GM23248 (cell line): ENCODE measurements around the gene MAP1B. TPM values are rescaled to one million over a fixed set of nuclear protein-coding genes. Genes with fewer than 3 reads are reported as not detected.
A peak's percentile ranks its signal among the peaks of the same experiment; 100 is the strongest.

Source experiments
- DNase-seq: peaks from one replicate; pipeline ENCODE4 v3.0.0-alpha.2; 2015
- H2AFZ ChIP-seq: fragments of 200-600 bp; sonication (generic); 2 replicates; pipeline ENCODE4 v1.6.1; 2016; ENCODE audit warnings: antibody characterized with exemption
- H3F3A ChIP-seq: fragments of 200-600 bp; sonication (generic); 2 replicates; pipeline ENCODE4 v1.6.1; 2016; ENCODE audit warnings: mild to moderate bottlenecking, antibody characterized with exemption, mixed run types; ENCODE audit not compliant: insufficient read depth
- H3K27ac ChIP-seq: fragments of 200-600 bp; sonication (generic); 2 replicates; pipeline ENCODE4 v1.5.1; 2016; ENCODE audit warnings: mild to moderate bottlenecking
- H3K27me3 ChIP-seq: fragments of 200-600 bp; sonication (generic); replicated peaks from 2 replicates; pipeline ENCODE4 v1.6.1; 2016; ENCODE audit warnings: mild to moderate bottlenecking; ENCODE audit not compliant: insufficient read depth
- H3K36me3 ChIP-seq: fragments of 200-600 bp; sonication (generic); 2 replicates; pipeline ENCODE4 v1.6.1; 2016; ENCODE audit warnings: low read depth, mild to moderate bottlenecking
- H3K4me1 ChIP-seq: fragments of 200-600 bp; sonication (generic); 2 replicates; pipeline ENCODE4 v1.6.1; 2016; ENCODE audit warnings: mild to moderate bottlenecking; ENCODE audit not compliant: insufficient read depth
- H3K4me2 ChIP-seq: fragments of 200-600 bp; sonication (generic); one replicate; pipeline ENCODE4 v1.6.1; 2016; ENCODE audit warnings: mild to moderate bottlenecking; ENCODE audit not compliant: unreplicated experiment
- H3K4me3 ChIP-seq: fragments of 200-600 bp; sonication (generic); 2 replicates; pipeline ENCODE4 v1.5.1; 2016; ENCODE audit warnings: mild to moderate bottlenecking
- H3K79me2 ChIP-seq: fragments of 200-600 bp; sonication (generic); 2 replicates; pipeline ENCODE4 v1.6.1; 2016; ENCODE audit warnings: mild to moderate bottlenecking; ENCODE audit not compliant: insufficient read depth
- H3K9ac ChIP-seq: fragments of 200-600 bp; sonication (generic); 2 replicates; pipeline ENCODE4 v1.6.1; 2016; ENCODE audit warnings: mild to moderate bottlenecking
- H3K9me2 ChIP-seq: fragments of 200-600 bp; sonication (generic); 2 replicates; pipeline ENCODE4 v1.6.1; 2016; ENCODE audit warnings: mixed run types, mild to moderate bottlenecking, moderate library complexity; ENCODE audit not compliant: insufficient read depth
- H3K9me3 ChIP-seq: fragments of 200-600 bp; sonication (generic); one replicate; pipeline ENCODE4 v1.6.1; 2017; ENCODE audit warnings: low read depth
- H4K20me1 ChIP-seq: fragments of 200-600 bp; sonication (generic); 2 replicates; pipeline ENCODE4 v1.6.0; 2016; ENCODE audit not compliant: insufficient read depth
- EZH2 ChIP-seq: fragments of 200-600 bp; sonication (generic); IDR thresholded peaks from 2 replicates; pipeline ENCODE4 v1.6.1; 2018; ENCODE audit warnings: antibody characterized with exemption, mild to moderate bottlenecking; ENCODE audit not compliant: insufficient read depth, poor library complexity, severe bottlenecking
- EZH2phosphoT487 ChIP-seq: fragments of 200-600 bp; sonication (generic); IDR thresholded peaks from 2 replicates; pipeline ENCODE4 v1.6.1; 2018; ENCODE audit warnings: antibody characterized with exemption, moderate library complexity, mild to moderate bottlenecking, low read depth; ENCODE audit not compliant: insufficient read depth
- WGBS, 2 experiments: methylation state at CpG; one replicate each; pipeline ENCODE4 v1.1.6; 2015 to 2017; ENCODE audit warnings: low lambda C conversion rate in 2 of 2, low coverage in 1 of 2; ENCODE audit errors: missing lambda C conversion rate in 2 of 2; 5-methylcytosine and 5-hydroxymethylcytosine counted together
- in situ Hi-C: fragments of 300-500 bp; cut with MboI; formaldehyde crosslinking; loops from 2 replicates; pipeline ENCODE4 v1.15.0; 2020
- polyA plus RNA-seq: library from polyadenylated mRNA; unstranded; fragments of >200 nt; fragmentation: Nextera tagmentation; extraction: Ambion mirVana; gene quantifications from 2 replicates; pipeline ENCODE4 v1.2.1, GENCODE V29; 2016
- total RNA-seq: library from RNA; depleted of rRNA; stranded (reverse); fragments of >200 nt; shearing (Covaris generic); gene quantifications from 2 replicates; pipeline ENCODE4 v1.2.3, GENCODE V29; 2014

The MAP1B gene
- total and polyA plus RNA-seq, 2 experiments from 2014 or later, result 149 to 267 TPM

- no peak for DNase-seq
- Histone ChIP-seq H2AFZ (no peak overlapping the region), H3F3A (peaks cover 31% of the 10 kb centered on the region), H3K79me2 (peaks cover 99% of the 10 kb centered on the region), H3K9me3 (no peaks in the 10 kb centered on the region), H3K4me1 (peaks cover 27% of the 10 kb centered on the region), H3K9me2 (no peaks in the 10 kb centered on the region), H3K4me3 (no peak overlapping the region), H3K27ac (no peak overlapping the region), H4K20me1 (peaks cover 8% of the 10 kb centered on the region; the same call in 1 of the 2 replicates), H3K4me2 (no peak overlapping the region), H3K9ac (no peak overlapping the region), H3K27me3 (no peaks in the 10 kb centered on the region), H3K36me3 (peaks cover 56% of the 10 kb centered on the region)
- in situ Hi-C loops, result loop anchor here (25.0 kb wide), 1 partner anchor 335 kb away; no protein-coding TSS in a partner anchor
- no peak for TF ChIP-seq EZH2
- TF ChIP-seq EZH2phosphoT487, result no peak
- 94 to 97% methylated on average over 3 of the region's 3 CpGs for WGBS, 2 experiments
Measured at GRCh38 chr5:72122602-72123001, 15.3 kb downstream of the MAP1B start.

DNA sequence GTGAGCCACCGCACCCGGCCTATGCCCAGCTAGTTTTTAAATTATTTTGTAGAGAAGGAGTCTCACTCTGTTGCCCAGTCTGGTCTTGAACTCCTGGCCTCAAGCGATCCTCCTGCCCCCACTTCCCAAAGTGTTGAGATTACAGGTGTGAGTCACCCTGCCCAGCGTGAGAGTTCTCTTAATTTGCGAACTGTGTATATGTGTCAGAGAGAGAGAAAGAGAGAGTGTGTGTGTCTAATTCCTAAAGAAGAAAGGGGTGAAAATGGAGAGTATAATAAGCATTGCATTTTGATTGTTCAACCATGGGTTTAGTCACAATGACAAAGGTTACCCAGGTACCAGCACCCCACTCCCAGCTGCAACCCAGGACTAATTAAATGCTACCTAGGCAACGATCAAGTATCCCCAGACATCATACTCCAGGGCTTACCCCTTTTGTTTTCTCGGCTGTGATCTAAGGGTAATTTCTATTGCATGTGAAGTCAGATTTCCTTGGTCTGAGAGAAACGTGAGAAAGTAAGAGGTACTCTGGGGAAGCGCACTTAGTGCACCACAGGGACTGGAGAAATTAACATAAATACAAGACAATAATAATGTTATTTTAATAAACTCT lies 16.6 kb downstream of the MAP1B start:
- H3K36me3 ChIP-seq, result peaks cover 43% of the 10 kb centered on the region
- peaks cover 34% of the 10 kb centered on the region for H3F3A ChIP-seq
- H3K4me3 ChIP-seq, result no peak overlapping the region
- in situ Hi-C loops, result loop anchor here (25.0 kb wide), 1 partner anchor 337 kb away; no protein-coding TSS in a partner anchor
- TF ChIP-seq EZH2, result no peak
- TF ChIP-seq EZH2phosphoT487, result no peak
- H2AFZ ChIP-seq, result no peak overlapping the region
- no peaks in the 10 kb centered on the region for H3K27me3 ChIP-seq
- no peaks in the 10 kb centered on the region for H3K9me2 ChIP-seq
- peaks cover 99% of the 10 kb centered on the region for H3K79me2 ChIP-seq
- H3K9me3 ChIP-seq, result no peaks in the 10 kb centered on the region
- DNase-seq, result no peak
- H3K4me1 ChIP-seq, result peaks cover 32% of the 10 kb centered on the region
- H3K9ac ChIP-seq, result no peak overlapping the region
- no peak overlapping the region for H3K4me2 ChIP-seq
- peaks cover 8% of the 10 kb centered on the region; the same call in 1 of the 2 replicates for H4K20me1 ChIP-seq
- 93 to 94% methylated on average over 9 of the region's 9 CpGs for WGBS, 2 experiments
- H3K27ac ChIP-seq, result no peak overlapping the region

GRCh38 chr5:72125271-72125940 lies 18.1 kb downstream of the MAP1B start:
- DNase-seq, result no peak
- WGBS, 2 experiments, result 59 to 68% methylated on average over 1 of the region's 1 CpG
- H3K36me3 ChIP-seq, result peaks cover 37% of the 10 kb centered on the region
- H3K4me2 ChIP-seq, result peak overlapping the region; percentile 53
- no peak overlapping the region for H3K27ac ChIP-seq
- peaks cover 8% of the 10 kb centered on the region; the same call in 1 of the 2 replicates for H4K20me1 ChIP-seq
- H3K9me3 ChIP-seq, result no peaks in the 10 kb centered on the region
- H3K4me1 ChIP-seq, result peaks cover 44% of the 10 kb centered on the region
- H2AFZ ChIP-seq, result no peak overlapping the region
- no peaks in the 10 kb centered on the region for H3K27me3 ChIP-seq
- in situ Hi-C loops, result no loop called here
- H3K9ac ChIP-seq, result no peak overlapping the region
- H3F3A ChIP-seq, result peaks cover 44% of the 10 kb centered on the region
- peaks cover 84% of the 10 kb centered on the region for H3K79me2 ChIP-seq
- H3K4me3 ChIP-seq, result no peak overlapping the region
- no peaks in the 10 kb centered on the region for H3K9me2 ChIP-seq
- TF ChIP-seq EZH2 (no peak), EZH2phosphoT487 (no peak)

GRCh38 chr5:72125941-72126620 lies 18.8 kb downstream of the MAP1B start:
- 8 to 10% methylated on average over 1 of the region's 1 CpG for WGBS, 2 experiments

More at GRCh38 chr5:72125941-72126620, 18.8 kb downstream of the MAP1B start:
- Histone ChIP-seq H3K9me2 (no peaks in the 10 kb centered on the region), H2AFZ (no peak overlapping the region), H4K20me1 (peaks cover 8% of the 10 kb centered on the region; the same call in 1 of the 2 replicates), H3K9ac (no peak overlapping the region), H3K4me2 (peak overlapping the region; percentile 53), H3K9me3 (no peaks in the 10 kb centered on the region), H3K36me3 (peaks cover 32% of the 10 kb centered on the region), H3K4me3 (no peak overlapping the region), H3K27me3 (no peaks in the 10 kb centered on the region), H3K27ac (no peak overlapping the region; the same call in 1 of the 2 replicates), H3K79me2 (peaks cover 80% of the 10 kb centered on the region), H3F3A (peaks cover 51% of the 10 kb centered on the region), H3K4me1 (peaks cover 51% of the 10 kb centered on the region)
- TF ChIP-seq EZH2 (no peak), EZH2phosphoT487 (no peak)
- peak; percentile 51 for DNase-seq
- in situ Hi-C loops, result no loop called here
